Activated CD8-positive, alpha-beta T cell treated with anti-CD3 and anti-CD28 coated beads, Interleukin-2, amount 10 ng/mL, durations not matched to agents 7 days and 5 days (primary cell): ENCODE measurements around the gene COL4A6. TPM values are rescaled to one million over a fixed set of nuclear protein-coding genes. Genes with fewer than 3 reads are reported as not detected.

Experiments
- ATAC-seq: fragments of 150-1000 bp; cut with Tn5 transposase; one replicate; pipeline ENCODE4 v1.10.0; 2021; ENCODE audit warnings: moderate library complexity
- CTCF ChIA-PET: fragments of 350-600 bp; sonication (Branson Sonifier 250); formaldehyde crosslinking; loops from one replicate; lab custom pipeline; 2021; ENCODE audit warnings: antibody characterized with exemption; lab: Charles Lee
- POLR2A ChIA-PET: fragments of 350-600 bp; sonication (Branson Sonifier 250); formaldehyde crosslinking; loops from one replicate; lab custom pipeline; 2021; ENCODE audit warnings: antibody characterized with exemption; lab: Charles Lee
- DNase-seq: peaks from one replicate; pipeline ENCODE4 v3.0.0-alpha.2; 2020
- H3K27ac Mint-ChIP-seq: one replicate; pipeline ENCODE4 v1.8.0; 2021; ENCODE audit warnings: mild to moderate bottlenecking, mixed read lengths
- H3K27me3 Mint-ChIP-seq: one replicate; pipeline ENCODE4 v1.8.0; 2021; ENCODE audit warnings: low read depth, mixed read lengths
- H3K36me3 Mint-ChIP-seq: one replicate; pipeline ENCODE4 v1.8.0; 2021; ENCODE audit warnings: low read depth, mixed read lengths
- H3K4me1 Mint-ChIP-seq: one replicate; pipeline ENCODE4 v1.8.0; 2021; ENCODE audit warnings: low read depth, mixed read lengths
- H3K4me3 Mint-ChIP-seq: one replicate; pipeline ENCODE4 v1.8.0; 2021; ENCODE audit warnings: mild to moderate bottlenecking, mixed read lengths
- H3K9me3 Mint-ChIP-seq: one replicate; pipeline ENCODE4 v1.8.0; 2022; ENCODE audit warnings: mixed read lengths; ENCODE audit not compliant: insufficient read depth
- total RNA-seq, 2 experiments: library from RNA; stranded (reverse); gene quantifications; one replicate each; pipeline ENCODE4 v1.2.3, GENCODE V29; 2021

The COL4A6 gene
- total RNA-seq, 2 experiments from 2014 or later = not detected

DNA sequence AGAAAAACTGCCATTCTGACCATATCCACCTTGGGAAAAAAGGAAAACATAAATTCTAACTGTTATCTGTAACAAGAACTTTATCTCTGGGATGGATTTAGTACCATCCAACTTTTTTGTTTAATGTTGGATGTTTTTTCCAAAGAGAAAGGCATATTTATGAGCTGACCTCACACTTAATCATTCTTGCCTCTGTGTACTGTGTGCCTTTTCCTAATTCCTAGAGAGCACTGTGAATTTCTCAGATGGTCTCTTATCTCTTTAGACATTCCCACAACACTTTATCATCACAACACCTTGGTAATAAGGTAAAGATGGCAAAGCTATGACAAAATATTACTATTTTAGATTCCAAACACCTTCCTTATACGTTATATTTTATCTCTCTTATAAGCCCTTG lies 126.2 kb downstream of the COL4A6 start:
- H3K4me1 Mint-ChIP-seq = no peaks in the 10 kb centered on the region
- no peaks in the 10 kb centered on the region for H3K9me3 Mint-ChIP-seq
- ChIA-PET CTCF (no interaction called here), POLR2A (no interaction called here)
- no peak overlapping the region for H3K27ac Mint-ChIP-seq
- no peaks in the 10 kb centered on the region for H3K36me3 Mint-ChIP-seq
- no peak overlapping the region for H3K4me3 Mint-ChIP-seq
- H3K27me3 Mint-ChIP-seq = no peaks in the 10 kb centered on the region
- ATAC-seq (no peak), DNase-seq (no peak)

DNA sequence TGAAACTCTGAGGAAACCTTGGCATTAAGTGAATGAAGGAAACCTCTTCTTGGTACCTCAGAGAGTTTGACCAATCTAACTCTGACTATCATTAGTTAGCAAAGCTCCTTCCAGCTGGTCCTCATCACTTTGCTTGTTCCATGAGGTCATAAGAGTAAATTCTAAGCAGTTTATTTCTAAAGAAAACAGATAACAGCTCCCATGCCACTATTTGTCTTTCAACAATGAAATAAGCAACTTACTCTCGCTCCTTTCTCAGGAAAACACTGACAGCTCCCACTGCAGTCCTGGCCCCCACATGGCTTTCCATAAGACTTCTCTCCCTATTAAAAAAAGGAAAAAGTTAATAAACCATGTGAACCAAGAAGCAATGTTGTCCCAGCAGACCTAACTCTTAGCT lies 127.7 kb downstream of the COL4A6 start:
- H3K27me3 Mint-ChIP-seq = no peaks in the 10 kb centered on the region
- no peaks in the 10 kb centered on the region for H3K36me3 Mint-ChIP-seq
- ATAC-seq (no peak), DNase-seq (no peak)
- no peak overlapping the region for H3K4me3 Mint-ChIP-seq
- POLR2A ChIA-PET = no interaction called here
- H3K9me3 Mint-ChIP-seq = no peaks in the 10 kb centered on the region
- no peak overlapping the region for H3K27ac Mint-ChIP-seq
- CTCF ChIA-PET = no interaction called here
- H3K4me1 Mint-ChIP-seq = no peaks in the 10 kb centered on the region

DNA sequence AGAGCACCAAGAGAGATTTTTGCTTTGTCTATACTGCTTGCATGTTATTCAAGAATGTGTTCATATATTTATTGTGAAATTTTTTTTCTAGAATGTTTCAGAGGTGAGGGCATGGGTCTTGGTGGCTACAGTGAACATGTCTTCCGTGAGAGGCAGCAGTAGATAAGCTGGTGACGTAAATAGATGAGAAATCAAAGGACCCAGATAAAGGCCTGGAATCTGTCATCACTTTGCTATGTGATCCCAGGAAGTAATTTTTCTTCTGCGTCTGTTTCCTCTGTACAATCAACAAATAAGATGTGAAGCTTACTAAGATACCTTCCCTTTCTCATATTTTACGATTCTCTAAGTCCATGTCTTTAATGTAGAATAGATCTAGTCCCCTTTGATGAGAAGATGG lies 129.1 kb downstream of the COL4A6 start:
- H3K27ac Mint-ChIP-seq = no peak overlapping the region
- ATAC-seq (no peak), DNase-seq (no peak)
- ChIA-PET POLR2A (no interaction called here), CTCF (no interaction called here)
- H3K9me3 Mint-ChIP-seq = no peaks in the 10 kb centered on the region
- no peaks in the 10 kb centered on the region for H3K4me1 Mint-ChIP-seq
- H3K4me3 Mint-ChIP-seq = no peak overlapping the region
- no peaks in the 10 kb centered on the region for H3K27me3 Mint-ChIP-seq
- no peaks in the 10 kb centered on the region for H3K36me3 Mint-ChIP-seq

DNA sequence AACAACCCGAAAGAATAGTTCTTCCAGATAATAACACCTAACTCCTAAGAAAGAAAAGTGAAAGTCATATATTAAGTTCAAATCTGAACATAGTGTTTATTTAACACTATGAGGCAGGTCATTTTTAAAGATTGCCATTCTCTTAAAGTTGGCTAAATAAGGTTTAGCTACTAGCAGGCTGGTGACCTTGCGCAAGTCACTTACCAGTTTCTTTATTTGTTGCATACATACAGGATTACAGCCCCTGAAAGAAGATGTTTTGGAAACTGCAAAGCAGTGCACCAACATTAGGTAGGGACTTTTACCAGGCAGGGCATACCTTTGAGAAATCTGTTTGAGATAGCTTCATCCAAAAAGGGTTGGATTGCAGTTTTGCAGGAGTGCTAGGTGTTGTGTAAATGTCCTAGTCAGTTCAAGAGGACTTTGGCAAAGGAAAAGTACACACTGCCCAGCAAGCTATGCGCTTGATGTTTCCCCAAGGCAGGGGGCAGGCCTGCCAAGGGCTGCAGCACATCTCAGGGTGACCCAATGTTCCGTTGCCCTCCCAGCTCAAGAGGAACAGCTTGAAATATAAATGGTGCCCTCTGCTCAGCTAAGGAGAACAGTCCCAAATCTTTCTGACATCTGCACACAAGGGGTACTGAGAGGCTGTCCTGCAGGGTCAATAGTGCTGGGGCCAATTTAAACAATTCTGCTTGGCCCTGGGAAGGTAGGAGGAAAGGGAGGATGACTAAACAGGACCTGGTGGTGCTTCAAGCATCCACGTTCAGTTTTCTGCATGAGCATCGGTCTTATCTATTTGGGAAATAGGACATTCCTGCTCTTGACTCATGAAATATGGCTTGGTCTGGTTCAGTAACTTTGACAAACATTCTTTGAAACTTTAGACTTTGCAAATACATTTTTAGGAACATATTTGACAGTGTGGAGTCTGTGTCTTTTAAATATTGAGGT lies 130.8 kb downstream of the COL4A6 start:
- H3K36me3 Mint-ChIP-seq = no peaks in the 10 kb centered on the region
- DNase-seq (no peak), ATAC-seq (no peak)
- ChIA-PET POLR2A (no interaction called here), CTCF (no interaction called here)
- no peak overlapping the region for H3K4me3 Mint-ChIP-seq
- H3K27me3 Mint-ChIP-seq = no peaks in the 10 kb centered on the region
- no peaks in the 10 kb centered on the region for H3K4me1 Mint-ChIP-seq
- H3K9me3 Mint-ChIP-seq = no peaks in the 10 kb centered on the region
- no peak overlapping the region for H3K27ac Mint-ChIP-seq

DNA sequence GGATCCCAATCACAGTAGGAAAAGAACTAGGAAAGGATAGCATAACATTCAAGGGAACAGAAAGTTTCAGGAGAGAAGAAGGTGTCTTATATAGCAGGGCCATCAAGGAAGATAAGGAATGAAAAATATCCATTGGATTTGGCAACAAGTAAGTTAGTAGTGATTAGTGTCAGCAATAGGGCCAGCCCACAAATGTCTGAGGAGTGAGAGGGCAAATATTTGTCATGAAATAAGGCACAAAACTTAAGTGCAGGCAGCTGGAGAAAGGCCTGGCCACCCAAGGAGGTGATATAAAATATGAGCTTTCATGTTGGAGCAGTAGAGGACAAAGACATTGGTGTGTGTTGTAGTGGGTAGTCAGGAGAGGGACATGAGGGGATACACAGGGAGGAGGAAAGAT lies 132.1 kb downstream of the COL4A6 start:
- Mint-ChIP-seq H3K36me3 (no peaks in the 10 kb centered on the region), H3K27ac (no peak overlapping the region)

DNA sequence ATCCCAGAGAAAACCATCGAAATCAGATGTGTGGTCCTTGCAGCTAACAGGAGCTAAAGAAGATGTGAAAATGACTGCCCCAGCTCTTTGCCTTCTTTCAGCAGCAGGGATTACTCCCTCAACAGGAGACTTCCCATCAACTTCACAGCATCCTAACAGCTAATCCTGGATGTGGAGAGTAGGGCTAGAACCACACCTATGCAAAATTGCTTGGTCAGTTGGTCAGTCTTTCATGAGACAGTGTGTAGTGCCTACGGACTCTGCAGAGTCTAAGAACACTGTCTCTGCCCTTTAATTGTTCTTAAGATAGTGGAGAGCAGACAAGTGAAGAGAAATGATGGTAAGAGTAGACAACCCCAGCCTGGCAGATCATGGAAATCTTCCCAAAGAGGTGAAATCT lies 133.5 kb downstream of the COL4A6 start:
- Mint-ChIP-seq H3K27ac (no peak overlapping the region), H3K4me3 (no peak overlapping the region), H3K4me1 (no peaks in the 10 kb centered on the region), H3K36me3 (no peaks in the 10 kb centered on the region), H3K27me3 (no peaks in the 10 kb centered on the region), H3K9me3 (no peaks in the 10 kb centered on the region)
- no peak for ATAC-seq
- ChIA-PET POLR2A (no interaction called here), CTCF (no interaction called here)
- DNase-seq = no peak

More for the DNA sequence above, 132.1 kb downstream of the COL4A6 start:
- Mint-ChIP-seq H3K4me1 (no peaks in the 10 kb centered on the region), H3K9me3 (no peaks in the 10 kb centered on the region), H3K27me3 (no peaks in the 10 kb centered on the region), H3K4me3 (no peak overlapping the region)
- DNase-seq (no peak), ATAC-seq (no peak)
- POLR2A ChIA-PET = no interaction called here
- CTCF ChIA-PET = no interaction called here

DNA sequence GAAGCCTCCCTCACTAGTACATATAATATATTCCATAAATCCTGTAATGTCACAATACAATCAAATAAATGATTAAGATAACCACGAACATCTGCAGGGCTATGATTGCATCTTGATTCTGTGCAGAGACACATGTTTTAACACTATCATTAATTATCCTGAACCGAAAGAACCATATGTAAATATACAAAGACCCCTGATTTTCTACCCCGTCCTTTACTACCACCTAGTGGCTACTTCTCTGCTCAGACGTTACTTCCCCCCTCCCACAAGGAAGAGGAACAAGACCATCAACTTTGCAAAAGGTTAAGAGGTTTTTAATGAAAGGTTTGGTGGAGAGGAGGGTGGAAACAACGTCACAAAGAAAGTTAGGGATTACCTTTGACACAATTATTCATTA lies 134.0 kb downstream of the COL4A6 start:
- Mint-ChIP-seq H3K27me3 (no peaks in the 10 kb centered on the region), H3K9me3 (no peaks in the 10 kb centered on the region), H3K36me3 (no peaks in the 10 kb centered on the region), H3K4me1 (no peaks in the 10 kb centered on the region), H3K4me3 (no peak overlapping the region), H3K27ac (no peak overlapping the region)
- ChIA-PET CTCF (no interaction called here), POLR2A (no interaction called here)
- no peak for ATAC-seq
- DNase-seq = no peak

DNA sequence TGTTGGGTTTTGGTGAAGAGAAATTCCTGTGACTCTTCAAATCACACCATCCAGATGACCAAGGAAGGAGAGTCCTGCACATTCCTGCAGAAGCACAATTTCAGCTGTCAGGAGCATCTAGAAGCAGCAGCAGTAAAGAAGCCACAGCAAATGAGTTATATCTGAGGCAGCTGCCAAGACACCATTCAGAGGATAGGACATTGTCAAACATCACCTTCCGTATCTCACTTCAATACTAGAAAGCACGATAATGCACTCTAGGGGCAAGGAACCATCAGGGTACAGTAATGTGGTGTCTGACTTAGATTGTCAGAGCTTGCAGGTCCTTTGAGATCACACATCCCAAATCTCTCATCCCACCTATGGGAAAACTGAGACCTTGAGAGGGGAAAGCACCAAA lies 134.5 kb downstream of the COL4A6 start:
- DNase-seq (no peak), ATAC-seq (no peak)
- Mint-ChIP-seq H3K9me3 (no peaks in the 10 kb centered on the region), H3K27me3 (no peaks in the 10 kb centered on the region), H3K36me3 (no peaks in the 10 kb centered on the region), H3K4me1 (no peaks in the 10 kb centered on the region), H3K27ac (no peak overlapping the region), H3K4me3 (no peak overlapping the region)
- POLR2A ChIA-PET = no interaction called here
- CTCF ChIA-PET = no interaction called here

DNA sequence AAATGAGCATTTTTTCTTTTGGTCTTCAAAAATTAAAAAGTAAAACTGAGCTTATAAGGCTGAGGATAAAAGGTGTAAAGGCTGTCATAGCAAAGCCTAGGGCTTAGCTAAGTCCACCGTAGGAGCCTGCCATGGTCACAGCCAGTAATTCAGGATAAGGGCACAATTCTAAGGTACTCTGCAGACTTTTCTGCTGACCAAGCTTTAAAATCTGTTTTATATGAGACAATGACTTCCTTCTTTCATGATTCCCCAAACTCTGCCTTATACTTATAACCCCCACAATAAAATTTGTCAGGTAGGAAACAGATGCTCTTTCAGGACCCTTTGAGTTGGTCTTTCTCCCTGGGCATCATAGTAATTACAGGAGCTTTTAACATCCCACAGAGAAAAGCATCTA lies 138.5 kb downstream of the COL4A6 start:
- ATAC-seq (no peak), DNase-seq (no peak)
- CTCF ChIA-PET = no interaction called here
- Mint-ChIP-seq H3K4me1 (no peaks in the 10 kb centered on the region), H3K27me3 (no peaks in the 10 kb centered on the region), H3K9me3 (no peaks in the 10 kb centered on the region), H3K4me3 (no peak overlapping the region), H3K36me3 (no peaks in the 10 kb centered on the region), H3K27ac (no peak overlapping the region)
- POLR2A ChIA-PET = no interaction called here

DNA sequence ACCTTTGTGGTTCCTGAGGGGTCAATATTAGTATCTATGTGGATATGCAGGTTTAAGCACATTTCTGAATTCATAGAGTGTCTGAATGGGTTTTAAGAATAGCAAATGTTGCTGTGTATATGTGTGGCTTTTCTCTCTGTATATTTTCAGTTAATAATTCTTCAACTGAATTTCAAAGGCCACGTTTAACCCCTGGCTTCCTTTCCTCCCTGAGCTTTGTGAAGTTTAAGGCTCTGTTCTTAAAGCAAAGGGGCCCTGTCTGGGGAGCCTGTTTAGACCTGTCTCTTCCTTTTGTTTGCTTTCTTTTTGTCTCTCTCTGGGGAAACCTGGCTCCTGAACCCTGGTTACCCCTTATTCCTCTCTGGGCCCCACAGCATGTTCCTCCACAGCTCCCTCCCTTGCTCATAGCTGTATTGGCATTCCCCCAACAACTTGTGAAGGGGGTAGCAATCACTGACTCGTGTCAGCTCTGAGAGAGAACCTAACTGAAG lies 139.1 kb downstream of the COL4A6 start:
- H3K27me3 Mint-ChIP-seq = peaks cover 3% of the 10 kb centered on the region

DNA sequence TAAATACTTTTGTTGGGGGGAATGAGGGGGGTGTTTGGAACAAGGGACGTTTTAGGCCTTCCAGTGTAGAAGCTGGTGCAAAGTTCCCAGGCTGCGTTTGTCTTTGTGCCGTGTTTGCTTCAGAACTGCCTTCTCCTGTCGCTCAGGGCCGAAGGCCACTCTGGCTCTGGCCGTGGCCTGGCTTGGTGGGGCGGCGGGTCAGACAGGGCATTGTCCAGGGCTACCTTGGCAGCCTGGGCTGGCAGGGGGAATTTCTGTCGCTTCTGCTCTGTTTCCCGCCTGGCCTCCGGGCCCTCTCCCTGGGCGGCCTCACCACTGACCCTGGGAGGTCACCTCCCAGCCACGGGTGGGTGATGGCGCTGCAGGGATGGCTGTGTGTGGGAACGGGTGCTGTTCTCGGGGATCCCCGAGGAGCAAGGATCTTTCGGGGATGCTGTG lies 140.0 kb downstream of the COL4A6 start:
- CTCF ChIA-PET = no interaction called here
- no peak overlapping the region for H3K27ac Mint-ChIP-seq
- ATAC-seq (no peak), DNase-seq (no peak)
- H3K4me3 Mint-ChIP-seq = no peak overlapping the region
- POLR2A ChIA-PET = no interaction called here
- no peaks in the 10 kb centered on the region for H3K36me3 Mint-ChIP-seq
- no peaks in the 10 kb centered on the region for H3K9me3 Mint-ChIP-seq
- peaks cover 3% of the 10 kb centered on the region for H3K27me3 Mint-ChIP-seq
- H3K4me1 Mint-ChIP-seq = no peaks in the 10 kb centered on the region

More for the DNA sequence above, 139.1 kb downstream of the COL4A6 start:
- ChIA-PET POLR2A (no interaction called here), CTCF (no interaction called here)
- no peak overlapping the region for H3K27ac Mint-ChIP-seq
- no peaks in the 10 kb centered on the region for H3K36me3 Mint-ChIP-seq
- H3K9me3 Mint-ChIP-seq = no peaks in the 10 kb centered on the region
- ATAC-seq (no peak), DNase-seq (no peak)
- H3K4me3 Mint-ChIP-seq = no peak overlapping the region
- no peaks in the 10 kb centered on the region for H3K4me1 Mint-ChIP-seq

DNA sequence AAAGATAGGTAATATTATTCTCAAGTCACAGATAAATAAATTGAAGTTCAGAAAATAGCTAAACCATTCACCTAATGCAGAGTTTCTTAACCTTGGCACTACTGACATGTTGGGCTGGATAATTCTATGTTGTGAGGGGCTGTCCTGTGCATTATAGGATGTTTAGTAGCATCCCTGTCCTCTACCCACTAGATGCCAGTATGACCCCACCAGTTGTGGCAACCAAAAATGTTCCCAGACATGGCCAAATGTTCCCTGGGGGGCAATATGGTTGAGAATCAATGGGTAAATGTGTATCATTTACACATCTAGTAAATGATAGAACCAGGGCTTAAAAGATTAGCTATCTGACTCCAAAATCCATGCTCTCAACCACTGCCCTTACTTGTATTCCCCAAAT lies 140.9 kb downstream of the COL4A6 start:
- DNase-seq = no peak
- CTCF ChIA-PET = no interaction called here
- Mint-ChIP-seq H3K9me3 (no peaks in the 10 kb centered on the region), H3K36me3 (no peaks in the 10 kb centered on the region), H3K27ac (no peak overlapping the region), H3K4me1 (no peaks in the 10 kb centered on the region), H3K4me3 (no peak overlapping the region), H3K27me3 (peaks cover 3% of the 10 kb centered on the region)
- POLR2A ChIA-PET = no interaction called here
- ATAC-seq = no peak
